ENCODE measurements around the gene IFT74. TPM values are rescaled to one million over a fixed set of nuclear protein-coding genes. Genes with fewer than 3 reads are reported as not detected.
"Not testable (repeated sequence)": the region's sequence is repeated elsewhere in the genome, so short reads cannot be mapped to it uniquely, and the experiment has no call there.

The IFT74 gene
- total RNA-seq, 1 donor from 2014 or later: 16.0 TPM

DNA sequence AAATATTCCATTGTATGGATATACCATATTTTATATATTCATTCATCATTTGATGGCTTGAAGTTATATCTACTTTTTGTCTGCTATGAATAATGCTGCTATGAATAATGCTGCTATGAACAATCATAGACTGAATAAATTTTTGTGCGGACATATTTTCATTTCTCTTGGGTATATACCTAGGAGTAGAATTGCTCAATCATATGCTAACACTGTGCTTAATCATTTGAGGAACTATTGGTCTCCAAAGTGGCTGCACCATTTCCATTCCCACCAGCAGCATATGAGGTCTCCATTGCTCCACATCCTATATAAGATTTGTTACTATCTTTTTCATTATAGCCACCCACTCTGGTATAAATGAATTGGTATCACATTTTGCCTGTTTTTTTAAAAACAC is 134.5 kb downstream of the IFT74 start:
- H3K36me3 ChIP-seq: no peaks in the 10 kb centered on the region
- TF ChIP-seq, protein P1, sequence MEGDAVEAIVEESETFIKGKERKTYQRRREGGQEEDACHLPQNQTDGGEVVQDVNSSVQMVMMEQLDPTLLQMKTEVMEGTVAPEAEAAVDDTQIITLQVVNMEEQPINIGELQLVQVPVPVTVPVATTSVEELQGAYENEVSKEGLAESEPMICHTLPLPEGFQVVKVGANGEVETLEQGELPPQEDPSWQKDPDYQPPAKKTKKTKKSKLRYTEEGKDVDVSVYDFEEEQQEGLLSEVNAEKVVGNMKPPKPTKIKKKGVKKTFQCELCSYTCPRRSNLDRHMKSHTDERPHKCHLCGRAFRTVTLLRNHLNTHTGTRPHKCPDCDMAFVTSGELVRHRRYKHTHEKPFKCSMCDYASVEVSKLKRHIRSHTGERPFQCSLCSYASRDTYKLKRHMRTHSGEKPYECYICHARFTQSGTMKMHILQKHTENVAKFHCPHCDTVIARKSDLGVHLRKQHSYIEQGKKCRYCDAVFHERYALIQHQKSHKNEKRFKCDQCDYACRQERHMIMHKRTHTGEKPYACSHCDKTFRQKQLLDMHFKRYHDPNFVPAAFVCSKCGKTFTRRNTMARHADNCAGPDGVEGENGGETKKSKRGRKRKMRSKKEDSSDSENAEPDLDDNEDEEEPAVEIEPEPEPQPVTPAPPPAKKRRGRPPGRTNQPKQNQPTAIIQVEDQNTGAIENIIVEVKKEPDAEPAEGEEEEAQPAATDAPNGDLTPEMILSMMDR (IDR thresholded peaks at IDR 0.05): no peak
- TF ChIP-seq POLR2A (IDR thresholded peaks at IDR 0.05) (no peak), POLR2AphosphoS5 (IDR thresholded peaks at IDR 0.05; ENCODE audit: insufficient read depth in 1 of 2, low read depth in 1 of 2) (no peak)
- no peaks in the 10 kb centered on the region for H3K9me3 ChIP-seq
- peaks cover 5% of the 10 kb centered on the region for H3K4me1 ChIP-seq
- intact Hi-C loops (cut with DNase I): no loop called here
- H3K27ac ChIP-seq: no peak overlapping the region
- no peak for DNase-seq (ENCODE audit: extremely low spot score in 2 of 2)
- no peak overlapping the region for H3K4me3 ChIP-seq
- no peaks in the 10 kb centered on the region for H3K27me3 ChIP-seq

DNA sequence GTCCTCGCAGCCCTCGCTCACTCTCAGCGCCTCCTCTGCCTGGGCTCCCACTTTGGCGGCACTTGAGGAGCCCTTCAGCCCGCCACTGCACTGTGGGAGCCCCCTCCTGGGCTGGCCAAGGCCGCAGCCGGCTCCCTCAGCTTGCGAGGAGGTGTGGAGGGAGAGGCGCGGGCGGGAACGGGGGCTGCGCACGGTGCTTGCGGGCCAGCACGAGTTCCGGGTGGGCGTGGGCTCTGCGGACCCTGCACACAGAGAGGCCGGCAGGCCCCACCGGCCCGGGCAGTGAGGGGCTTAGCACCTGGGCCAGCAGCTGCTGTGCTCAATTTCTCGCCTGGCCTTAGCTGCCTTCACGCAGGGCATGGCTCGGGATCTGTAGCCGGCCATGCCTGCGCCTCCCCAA is 136.3 kb downstream of the IFT74 start:
- H3K9me3 ChIP-seq; H3K4me1 ChIP-seq; intact Hi-C loops (cut with DNase I); H3K4me3 ChIP-seq; H3K36me3 ChIP-seq; H3K27me3 ChIP-seq; DNase-seq (ENCODE audit: extremely low spot score in 2 of 2); H3K27ac ChIP-seq: not testable (repeated sequence)

DNA sequence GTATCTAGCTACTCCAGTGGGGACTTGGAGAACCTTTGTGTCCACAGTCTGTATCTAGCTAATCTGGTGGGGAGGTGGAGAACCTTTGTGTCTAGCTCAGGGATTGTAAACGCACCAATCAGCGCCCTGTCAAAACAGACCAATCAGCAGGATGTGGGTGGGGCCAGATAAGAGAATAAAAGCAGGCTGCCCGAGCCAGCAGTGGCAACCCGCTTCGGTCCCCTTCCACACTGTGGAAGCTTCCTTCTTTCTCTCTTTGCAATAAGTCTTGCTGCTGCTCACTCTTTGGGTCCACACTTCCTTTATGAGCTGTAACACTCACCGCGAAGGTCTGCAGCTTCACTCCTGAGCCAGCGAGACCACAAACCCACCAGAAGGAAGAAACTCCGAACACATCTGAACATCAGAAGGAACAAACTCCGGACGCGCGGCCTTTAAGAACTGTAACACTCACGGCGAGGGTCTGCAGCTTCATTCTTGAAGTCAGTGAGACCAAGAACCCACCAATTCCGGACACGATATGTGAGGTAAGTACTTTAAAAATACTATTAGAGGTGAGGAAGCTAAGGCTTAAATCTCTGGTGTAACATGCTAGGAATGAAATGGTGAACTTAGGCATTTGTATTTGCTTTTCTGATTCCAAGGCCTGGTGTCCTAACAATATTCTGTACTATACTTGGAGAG is 137.3 kb downstream of the IFT74 start:
- H3K4me1 ChIP-seq; H3K36me3 ChIP-seq; H3K27ac ChIP-seq; H3K4me3 ChIP-seq; DNase-seq (ENCODE audit: extremely low spot score in 2 of 2); H3K27me3 ChIP-seq; intact Hi-C loops (cut with DNase I); H3K9me3 ChIP-seq: not testable (repeated sequence)

DNA sequence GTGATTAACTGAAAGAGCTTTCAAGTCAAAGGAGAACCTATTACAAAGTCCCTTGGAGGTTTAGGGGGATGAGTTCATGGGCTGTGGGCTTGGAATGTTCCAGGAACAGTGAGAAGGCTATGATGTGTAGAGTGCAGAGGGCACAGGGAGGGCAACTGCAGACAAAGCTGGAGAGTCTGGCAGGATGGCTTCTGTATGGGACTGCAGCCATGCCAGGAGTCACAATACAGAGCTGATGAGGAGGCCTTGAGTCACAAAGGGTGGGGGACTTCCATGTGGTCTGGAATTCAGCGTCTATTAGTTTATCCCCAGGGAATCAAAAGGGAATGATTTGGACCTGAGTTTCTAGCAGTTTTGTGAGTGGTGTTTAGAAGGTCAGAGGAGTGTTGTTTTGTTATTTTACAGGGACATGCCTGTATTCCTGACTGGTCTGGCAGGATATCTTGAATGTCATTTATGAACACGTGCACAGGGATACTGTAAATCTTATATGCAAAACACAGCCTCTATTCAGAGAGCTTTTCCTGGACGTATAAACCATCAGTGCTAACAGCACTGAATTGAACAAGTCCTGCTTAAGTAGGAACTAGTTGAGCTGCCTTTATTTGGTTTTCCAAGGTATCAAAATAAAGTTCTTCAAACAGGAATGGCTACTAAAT is 138.6 kb downstream of the IFT74 start:
- Histone ChIP-seq H3K27me3 (no peaks in the 10 kb centered on the region), H3K4me3 (no peak overlapping the region), H3K36me3 (no peaks in the 10 kb centered on the region), H3K4me1 (peaks cover 5% of the 10 kb centered on the region), H3K9me3 (no peaks in the 10 kb centered on the region), H3K27ac (no peak overlapping the region)
- intact Hi-C loops (cut with DNase I): no loop called here
- TF ChIP-seq, protein P1 (IDR thresholded peaks at IDR 0.05): no peak
- no peak for TF ChIP-seq POLR2A (IDR thresholded peaks at IDR 0.05)
- TF ChIP-seq POLR2AphosphoS5 (IDR thresholded peaks at IDR 0.05; ENCODE audit: insufficient read depth in 1 of 2, low read depth in 1 of 2): no peak
- no peak for DNase-seq (ENCODE audit: extremely low spot score in 2 of 2)

DNA sequence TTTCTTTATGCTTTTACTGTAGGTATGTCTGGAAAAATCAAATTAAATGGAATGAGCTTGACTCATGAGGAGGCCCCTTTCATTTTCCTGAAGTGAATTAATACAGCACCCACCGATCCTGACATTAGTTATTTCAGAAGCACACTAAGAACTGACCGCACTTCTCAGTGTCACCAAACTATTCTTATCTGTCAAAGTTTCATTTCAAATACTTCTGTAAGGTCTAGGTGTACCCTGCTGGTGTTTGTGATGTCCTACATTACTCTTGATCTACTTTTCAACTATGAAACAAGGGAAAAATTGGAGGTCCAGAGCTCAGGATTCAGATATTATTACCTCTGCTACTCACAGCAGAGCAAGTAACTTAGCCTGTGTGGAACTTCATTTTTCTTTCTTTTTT is 151.0 kb downstream of the IFT74 start:
- DNase-seq (ENCODE audit: extremely low spot score in 2 of 2): no peak
- Histone ChIP-seq H3K27ac (no peak overlapping the region), H3K4me3 (no peak overlapping the region), H3K36me3 (no peaks in the 10 kb centered on the region), H3K4me1 (no peaks in the 10 kb centered on the region), H3K27me3 (no peaks in the 10 kb centered on the region), H3K9me3 (no peaks in the 10 kb centered on the region)
- TF ChIP-seq POLR2A (IDR thresholded peaks at IDR 0.05): no peak
- TF ChIP-seq, protein P1 (IDR thresholded peaks at IDR 0.05): no peak
- no peak for TF ChIP-seq POLR2AphosphoS5 (IDR thresholded peaks at IDR 0.05; ENCODE audit: insufficient read depth in 1 of 2, low read depth in 1 of 2)
- intact Hi-C loops (cut with DNase I): no loop called here

DNA sequence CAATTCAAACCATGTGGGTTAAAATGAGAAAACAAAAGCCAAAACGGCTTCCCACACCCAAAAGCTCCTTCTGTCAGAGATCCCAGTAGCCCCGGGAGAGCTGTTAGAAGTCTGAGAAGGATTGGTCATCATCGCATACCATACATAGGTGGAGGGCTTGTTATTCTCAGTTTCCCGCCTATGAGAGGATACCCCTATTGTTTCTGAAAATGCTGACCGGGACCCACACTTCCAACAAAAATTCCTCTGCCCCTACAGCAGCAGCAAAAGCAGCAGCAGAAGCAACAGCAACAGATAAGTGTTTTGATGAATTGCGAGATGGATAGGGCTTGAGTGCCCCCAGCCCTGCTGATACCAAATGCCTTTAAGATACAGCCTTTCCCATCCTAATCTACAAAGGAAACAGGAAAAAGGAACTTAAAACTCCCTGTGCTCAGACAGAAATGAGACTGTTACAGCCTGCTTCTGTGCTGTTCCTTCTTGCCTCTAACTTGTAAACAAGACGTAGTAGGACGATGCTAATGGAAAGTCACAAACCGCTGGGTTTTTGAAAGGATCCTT is 152.8 kb downstream of the IFT74 start, which contains the start of gene TEK:
Gene TEK, plus strand, starts transcription at position 245 of the 561 bp plus-strand sequence. CDS start 366 bp downstream, outside the sequence.
- Histone ChIP-seq H3K27ac (peak within 1 kb of the TSS; percentile 56), H3K4me3 (peak within 1 kb of the TSS in 1 of 2 donors; percentile 31), H3K36me3 (no peaks in the 10 kb centered on the region), H3K4me1 (no peaks in the 10 kb centered on the region), H3K27me3 (no peaks in the 10 kb centered on the region), H3K9me3 (no peaks in the 10 kb centered on the region)
- intact Hi-C loops (cut with DNase I): no loop called here
- DNase-seq (ENCODE audit: extremely low spot score in 2 of 2): no peak
- TF ChIP-seq POLR2AphosphoS5 (IDR thresholded peaks at IDR 0.05; ENCODE audit: insufficient read depth in 1 of 2, low read depth in 1 of 2) (no peak), POLR2A (IDR thresholded peaks at IDR 0.05) (no peak)
- TF ChIP-seq, protein P1 (IDR thresholded peaks at IDR 0.05): no peak

Measured in vagina (tissue), 2 donors.